ENCODE data around the gene BUB3.

GRCh38 chr10:123158682-123159081 lies 4.5 kb downstream of the BUB3 start:
- TF ChIP-seq EZH2 (IDR thresholded peaks at IDR 0.05; ENCODE audit: borderline replicate concordance, low read length) (no peak), CTCF (IDR thresholded peaks at IDR 0.05; ENCODE audit: low read length) (no peak)
